Chondrocyte (in vitro differentiated cells): ENCODE data around the gene IFT172. TPM values are rescaled to one million over a fixed set of nuclear protein-coding genes. Genes with fewer than 3 reads are reported as not detected.
A peak's percentile ranks its signal among the peaks of the same experiment; 100 is the strongest.

Experiments used
- DNase-seq: peaks from one replicate; pipeline ENCODE4 v3.0.0; 2021; ENCODE audit warnings: mixed read lengths, low spot score
- H3K27ac Mint-ChIP-seq: one replicate; pipeline ENCODE4 v1.8.0; 2021; ENCODE audit warnings: mild to moderate bottlenecking, moderate library complexity, mixed read lengths; ENCODE audit not compliant: unreplicated experiment
- H3K27me3 Mint-ChIP-seq: 2 replicates; pipeline ENCODE4 v1.8.0; 2021; ENCODE audit warnings: low read depth, mixed read lengths
- H3K36me3 Mint-ChIP-seq: 2 replicates; pipeline ENCODE4 v1.8.0; 2021; ENCODE audit warnings: low read depth, mixed read lengths
- H3K4me1 Mint-ChIP-seq: 2 replicates; pipeline ENCODE4 v1.8.0; 2021; ENCODE audit warnings: low read depth, mild to moderate bottlenecking, mixed read lengths
- H3K4me3 Mint-ChIP-seq: one replicate; pipeline ENCODE4 v1.8.0; 2021; ENCODE audit warnings: mild to moderate bottlenecking, moderate library complexity, mixed read lengths; ENCODE audit not compliant: unreplicated experiment
- H3K9me3 Mint-ChIP-seq: 2 replicates; pipeline ENCODE4 v1.8.0; 2021; ENCODE audit warnings: low read depth, mixed read lengths
- CTCF ChIP-seq: fragments of 200-600 bp; sonication (generic); IDR thresholded peaks from 2 replicates; pipeline ENCODE4 v1.5.0; 2021; ENCODE audit warnings: antibody characterized with exemption, mild to moderate bottlenecking, moderate library complexity
- total RNA-seq: library from RNA; stranded (reverse); gene quantifications from 3 replicates; pipeline ENCODE4 v1.2.1, GENCODE V29; 2021

The IFT172 gene
- total RNA-seq, 1 donor from 2014 or later = 21.5 TPM

- Mint-ChIP-seq H3K27me3 (no peaks in the 10 kb centered on the region), H3K27ac (no peak overlapping the region), H3K9me3 (no peaks in the 10 kb centered on the region), H3K4me1 (no peaks in the 10 kb centered on the region), H3K4me3 (no peak overlapping the region), H3K36me3 (peaks cover 30% of the 10 kb centered on the region)
- TF ChIP-seq CTCF = no peak
- no peak for DNase-seq
These were observed 43.5 kb downstream of the IFT172 start for GRCh38 chr2:27446057-27446456.

GRCh38 chr2:27445615-27446014 is 43.9 kb downstream of the IFT172 start:
- no peaks in the 10 kb centered on the region for H3K4me1 Mint-ChIP-seq
- H3K27ac Mint-ChIP-seq = peak overlapping the region; percentile 20
- H3K27me3 Mint-ChIP-seq = no peaks in the 10 kb centered on the region
- TF ChIP-seq CTCF = no peak
- peaks cover 33% of the 10 kb centered on the region for H3K36me3 Mint-ChIP-seq
- no peak for DNase-seq
- no peak overlapping the region for H3K4me3 Mint-ChIP-seq
- H3K9me3 Mint-ChIP-seq = no peaks in the 10 kb centered on the region

GRCh38 chr2:27445155-27445554 is 44.4 kb downstream of the IFT172 start:
- no peaks in the 10 kb centered on the region for H3K4me1 Mint-ChIP-seq
- no peak for DNase-seq
- H3K9me3 Mint-ChIP-seq = no peaks in the 10 kb centered on the region
- TF ChIP-seq CTCF = no peak
- no peaks in the 10 kb centered on the region for H3K27me3 Mint-ChIP-seq
- H3K36me3 Mint-ChIP-seq = peaks cover 37% of the 10 kb centered on the region
- no peak overlapping the region for H3K4me3 Mint-ChIP-seq
- no peak overlapping the region for H3K27ac Mint-ChIP-seq

- no peak for TF ChIP-seq CTCF
- no peak overlapping the region for H3K27ac Mint-ChIP-seq
- DNase-seq = no peak
- no peak overlapping the region for H3K4me3 Mint-ChIP-seq
- H3K27me3 Mint-ChIP-seq = no peaks in the 10 kb centered on the region
- no peaks in the 10 kb centered on the region for H3K9me3 Mint-ChIP-seq
- H3K4me1 Mint-ChIP-seq = no peaks in the 10 kb centered on the region
- peaks cover 36% of the 10 kb centered on the region for H3K36me3 Mint-ChIP-seq
These were observed 46.6 kb downstream of the IFT172 start for GRCh38 chr2:27442920-27443282.

GRCh38 chr2:27441958-27442919 is 47.3 kb downstream of the IFT172 start, which contains the start of gene KRTCAP3:
TSS of gene KRTCAP3 (plus strand) at chr2:27442381. CDS start at chr2:27442413, 32 bp downstream.
- no peak within 1 kb of the TSS for H3K27ac Mint-ChIP-seq
- no peaks in the 10 kb centered on the region for H3K27me3 Mint-ChIP-seq
- H3K9me3 Mint-ChIP-seq = no peaks in the 10 kb centered on the region
- H3K4me1 Mint-ChIP-seq = no peaks in the 10 kb centered on the region
- no peak for TF ChIP-seq CTCF
- H3K4me3 Mint-ChIP-seq = no peak within 1 kb of the TSS
- H3K36me3 Mint-ChIP-seq = peaks cover 34% of the 10 kb centered on the region
- DNase-seq = no peak
